ENCODE results near the gene MAP3K6.

- TF ChIP-seq EZH2 (IDR thresholded peaks at IDR 0.05; ENCODE audit: borderline replicate concordance, insufficient read depth, low read length, poor library complexity, severe bottlenecking) (no peak), CTCF (IDR thresholded peaks at IDR 0.05; ENCODE audit: poor library complexity, severe bottlenecking) (no peak), TAF1 (IDR thresholded peaks at IDR 0.05; ENCODE audit: low read depth) (no peak), POLR2AphosphoS5 (IDR thresholded peaks at IDR 0.05) (no peak), EP300 (conservative IDR thresholded peaks at IDR 0.05; ENCODE audit: poor library complexity, severe bottlenecking) (no peak), RAD21 (conservative IDR thresholded peaks at IDR 0.05) (no peak), MXI1 (conservative IDR thresholded peaks at IDR 0.05; ENCODE audit: poor library complexity, severe bottlenecking) (no peak)
Observed at GRCh38 chr1:27339213-27339612, 27.5 kb downstream of the MAP3K6 start.

Measured in neural cell (in vitro differentiated cells).